SK-N-MC (cell line): ENCODE measurements around the gene SMURF2.

ENCODE experiments used
- EZH2 ChIP-seq: fragments of 200-600 bp; sonication (generic); IDR thresholded peaks from one replicate; pipeline ENCODE4 v1.6.1; 2017; ENCODE audit warnings: antibody characterized with exemption
- FOXP2 ChIP-seq: optimal IDR thresholded peaks from 2 replicates; pipeline ENCODE3; 2011; ENCODE audit warnings: mild to moderate bottlenecking, moderate library complexity; ENCODE audit not compliant: insufficient read depth; ENCODE audit errors: extremely low read length, control extremely low read depth
- POLR2AphosphoS5 ChIP-seq: IDR thresholded peaks from 2 replicates; pipeline ENCODE4 v1.6.1; 2012; ENCODE audit warnings: mild to moderate bottlenecking, low read depth, low read length, borderline replicate concordance

DNA sequence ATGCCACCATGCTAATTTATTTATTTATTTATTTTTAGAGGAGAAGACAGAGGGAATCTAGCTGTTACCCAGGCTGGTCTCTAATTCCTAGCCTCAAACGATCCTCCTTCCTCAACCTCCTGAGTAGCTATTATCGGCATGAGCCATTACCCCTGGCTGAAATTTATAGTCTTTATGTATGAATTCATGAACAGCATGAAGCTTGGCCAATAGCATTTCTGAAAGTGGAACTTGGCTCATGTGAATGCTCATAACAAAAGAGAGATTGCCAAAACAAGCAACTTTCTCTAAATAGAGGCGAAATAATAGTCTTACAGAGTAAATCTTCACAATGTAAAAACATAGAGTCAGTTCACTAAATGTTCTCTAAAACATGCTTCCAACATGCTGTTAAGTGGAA lies 30.1 kb upstream of the SMURF2 start:
- TF ChIP-seq EZH2 (no peak), POLR2AphosphoS5 (no peak), FOXP2 (no peak)
